GM12878 (cell line): Measurements from ENCODE around the gene AIRE. TPM values are rescaled to one million over a fixed set of nuclear protein-coding genes. Genes with fewer than 3 reads are reported as not detected.

Experiments used
- ATAC-seq: fragments of 200-7000 bp; cut with Tn5 transposase; 3 replicates; pipeline ENCODE4 v1.9.1; 2020; ENCODE audit warnings: mild to moderate bottlenecking, moderate library complexity
- BruUV-seq: library from RNA; stranded (reverse); fragments of 400-500 nt; replicated peaks from 2 replicates; lab custom pipeline; 2021; lab: Mats Ljungman, UMichigan
- CTCF ChIA-PET: fragments of 300-600 bp; sonication (Branson Sonifier 250); formaldehyde crosslinking; extraction: SDS; loops from one replicate; lab custom pipeline; 2021; ENCODE audit warnings: inconsistent platforms; lab: Yijun Ruan, JAX
- POLR2A ChIA-PET: fragments of 350-600 bp; formaldehyde crosslinking; extraction: SDS; loops from one replicate; lab custom pipeline; 2021; ENCODE audit warnings: inconsistent platforms; lab: Charles Lee
- RAD21 ChIA-PET: fragments of 300-600 bp; sonication (Branson Sonifier 250); formaldehyde crosslinking; loops from one replicate; lab custom pipeline; 2023; ENCODE audit warnings: antibody characterized with exemption; ENCODE audit not compliant: unreplicated experiment; lab: Charles Lee
- SMC1A ChIA-PET: fragments of 300-600 bp; sonication (Branson Sonifier 250); formaldehyde crosslinking; loops from one replicate; lab custom pipeline; 2023; ENCODE audit not compliant: unreplicated experiment, uncharacterized antibody; lab: Charles Lee
- DNase-seq: peaks from one replicate; pipeline ENCODE4 v3.0.0-alpha.2; 2011; ENCODE audit warnings: low read depth, low spot score
- FAIRE-seq: peaks from 3 replicates; lab custom pipeline; 2011; peaks lifted over from hg19 to GRCh38; lab: Jason Lieb, UNC
- H2AFZ ChIP-seq: 2 replicates; pipeline ENCODE4 v1.6.0; 2011; ENCODE audit warnings: low read depth, low read length, control low read depth; ENCODE audit not compliant: control insufficient read depth
- H3K27ac ChIP-seq: 2 replicates; pipeline ENCODE4 v1.5.1; 2011; ENCODE audit warnings: control low read depth; ENCODE audit not compliant: control insufficient read depth, insufficient read depth
- H3K27me3 ChIP-seq, 2 experiments: replicated peaks in 1 of 2; 2 replicates each; pipeline versions ENCODE4 v1.6.0 to v1.6.1; 2011; ENCODE audit warnings: low read length in 1 of 2; ENCODE audit not compliant: control insufficient read depth in 2 of 2, insufficient read depth in 2 of 2
- H3K36me3 ChIP-seq, 2 experiments: 2 replicates each; pipeline ENCODE4 v1.5.1; 2011; ENCODE audit warnings: low read length in 1 of 2; ENCODE audit not compliant: control insufficient read depth in 2 of 2, insufficient read depth in 2 of 2
- H3K4me1 ChIP-seq: 2 replicates; pipeline ENCODE4 v1.6.1; 2011; ENCODE audit warnings: mild to moderate bottlenecking, low read length, moderate library complexity, mixed read lengths; ENCODE audit not compliant: control insufficient read depth, insufficient read depth
- H3K4me2 ChIP-seq: 2 replicates; pipeline ENCODE4 v1.6.0; 2011; ENCODE audit warnings: control low read depth; ENCODE audit not compliant: control insufficient read depth, insufficient read depth
- H3K4me3 ChIP-seq: fragments of 200-600 bp; sonication (generic); 2 replicates; pipeline ENCODE4 v1.5.1; 2016
- H3K79me2 ChIP-seq: 2 replicates; pipeline ENCODE4 v1.6.0; 2011; ENCODE audit warnings: low read length; ENCODE audit not compliant: control insufficient read depth, insufficient read depth
- H3K9ac ChIP-seq: 2 replicates; pipeline ENCODE4 v1.8.0; 2011; ENCODE audit warnings: low read length, control low read depth, mixed read lengths; ENCODE audit not compliant: control insufficient read depth, insufficient read depth
- H3K9me3 ChIP-seq: replicated peaks from 3 replicates; pipeline ENCODE4 v1.5.1; 2011; ENCODE audit warnings: mild to moderate bottlenecking, low read length; ENCODE audit not compliant: control insufficient read depth, insufficient read depth
- H4K20me1 ChIP-seq: 2 replicates; pipeline ENCODE4 v1.6.0; 2011; ENCODE audit not compliant: control insufficient read depth, insufficient read depth
- PML ChIP-seq: IDR thresholded peaks from 2 replicates; pipeline ENCODE4 v1.6.1; 2012; ENCODE audit warnings: low read length, inconsistent platforms
- WGBS: methylation state at CpG from one replicate; pipeline ENCODE4 v1.1.6; 2016; ENCODE audit warnings: low lambda C conversion rate; ENCODE audit not compliant: insufficient replicate concordance, insufficient coverage; ENCODE audit errors: missing lambda C conversion rate; 5-methylcytosine and 5-hydroxymethylcytosine counted together
- in situ Hi-C: fragments of 300-500 bp; cut with MboI; formaldehyde crosslinking; loops from 9 replicates; pipeline ENCODE4 v1.14.3; 2018; ENCODE audit warnings: mixed read lengths
- intact Hi-C: fragments of 100-400 bp; cut with micrococcal nuclease; formaldehyde crosslinking; loops from one replicate; pipeline ENCODE4 v1.14.2; 2022; ENCODE audit not compliant: unreplicated experiment
- polyA plus RNA-seq, 11 experiments: library from polyadenylated mRNA; depleted of rRNA in 4 of 11; unstranded in 6 of 11; stranded (reverse) in 5 of 11; fragments of >200 nt; fragmentation: Nextera tagmentation in 4 of 11; fragmentation: Illumina TruSeq in 1 of 11; extraction: Ambion mirVana in 4 of 11; extraction: Trizol in 1 of 11; gene quantifications; 1 replicate in 1 of 11; 2 replicates in 10 of 11; pipeline versions ENCODE4 v1.2.1 to v1.2.3, GENCODE V29; 2011 to 2016; ENCODE audit warnings: inconsistent platforms in 2 of 11, missing spikeins in 2 of 11, low read depth in 1 of 11
- total RNA-seq, 4 experiments: library from RNA; depleted of rRNA in 3 of 4; stranded (reverse); fragments of >200 nt in 3 of 4; fragmentation: Illumina TruSeq in 1 of 4; extraction: Trizol in 1 of 4; gene quantifications; 2 replicates each; pipeline versions ENCODE4 v1.2.1 to v1.2.3, GENCODE V29; 2013 to 2021
- TF ChIP-seq, protein P1 (sequence below): fragments of 450-650 bp; IDR thresholded peaks from 2 replicates; pipeline ENCODE4 v1.6.1; 2016; ENCODE audit warnings: mild to moderate bottlenecking, moderate library complexity, borderline replicate concordance

The AIRE gene
- total and polyA plus RNA-seq, 10 of the 15 experiments (the other 5 are each of a cell fraction or from before 2014, with no cell fraction given): 0.05 to 0.10 TPM; not detected in 8

DNA sequence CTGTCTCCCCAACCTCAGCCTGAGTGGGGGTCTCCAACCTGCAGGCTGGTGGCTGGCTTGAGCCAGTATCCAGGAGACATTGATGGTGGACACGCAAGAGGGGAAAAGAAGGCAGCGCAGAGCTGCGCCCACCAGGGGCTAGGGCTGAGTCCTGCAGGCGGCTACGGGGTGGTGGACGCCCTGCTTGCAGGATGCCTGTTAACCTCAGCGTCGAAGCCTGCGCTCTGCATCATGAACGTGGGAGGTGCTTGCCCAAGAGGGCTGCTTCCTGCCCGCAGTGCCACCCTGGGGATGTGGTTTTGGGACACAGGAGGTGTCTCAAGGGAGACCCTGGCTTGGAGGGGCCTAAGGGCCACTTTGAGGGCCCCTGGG, 41.9 kb downstream of the AIRE start:
- no peaks in the 10 kb centered on the region for H3K79me2 ChIP-seq
- no peak overlapping the region for H3K4me2 ChIP-seq
- H4K20me1 ChIP-seq: no peaks in the 10 kb centered on the region
- in situ Hi-C loops: no loop called here
- SMC1A ChIA-PET: no interaction called here
- no peaks in the 10 kb centered on the region for H3K27me3 ChIP-seq
- CTCF ChIA-PET: no interaction called here
- DNase-seq (no peak), FAIRE-seq (no peak), ATAC-seq (no peak)
- BruUV-seq: no TSS peak
- H3K36me3 ChIP-seq: peaks cover 2 to 12% of the 10 kb centered on the region in 2 experiments; a peak in 3 of 4 replicates
- POLR2A ChIA-PET: no interaction called here
- 67% methylated on average over 10 of the region's 11 CpGs for WGBS
- H3K9me3 ChIP-seq: no peaks in the 10 kb centered on the region
- RAD21 ChIA-PET: no interaction called here
- no peak overlapping the region for H3K4me3 ChIP-seq
- H2AFZ ChIP-seq: no peak overlapping the region
- H3K4me1 ChIP-seq: no peaks in the 10 kb centered on the region
- intact Hi-C loops: no loop called here
- H3K27ac ChIP-seq: no peak overlapping the region
- TF ChIP-seq, protein P1, sequence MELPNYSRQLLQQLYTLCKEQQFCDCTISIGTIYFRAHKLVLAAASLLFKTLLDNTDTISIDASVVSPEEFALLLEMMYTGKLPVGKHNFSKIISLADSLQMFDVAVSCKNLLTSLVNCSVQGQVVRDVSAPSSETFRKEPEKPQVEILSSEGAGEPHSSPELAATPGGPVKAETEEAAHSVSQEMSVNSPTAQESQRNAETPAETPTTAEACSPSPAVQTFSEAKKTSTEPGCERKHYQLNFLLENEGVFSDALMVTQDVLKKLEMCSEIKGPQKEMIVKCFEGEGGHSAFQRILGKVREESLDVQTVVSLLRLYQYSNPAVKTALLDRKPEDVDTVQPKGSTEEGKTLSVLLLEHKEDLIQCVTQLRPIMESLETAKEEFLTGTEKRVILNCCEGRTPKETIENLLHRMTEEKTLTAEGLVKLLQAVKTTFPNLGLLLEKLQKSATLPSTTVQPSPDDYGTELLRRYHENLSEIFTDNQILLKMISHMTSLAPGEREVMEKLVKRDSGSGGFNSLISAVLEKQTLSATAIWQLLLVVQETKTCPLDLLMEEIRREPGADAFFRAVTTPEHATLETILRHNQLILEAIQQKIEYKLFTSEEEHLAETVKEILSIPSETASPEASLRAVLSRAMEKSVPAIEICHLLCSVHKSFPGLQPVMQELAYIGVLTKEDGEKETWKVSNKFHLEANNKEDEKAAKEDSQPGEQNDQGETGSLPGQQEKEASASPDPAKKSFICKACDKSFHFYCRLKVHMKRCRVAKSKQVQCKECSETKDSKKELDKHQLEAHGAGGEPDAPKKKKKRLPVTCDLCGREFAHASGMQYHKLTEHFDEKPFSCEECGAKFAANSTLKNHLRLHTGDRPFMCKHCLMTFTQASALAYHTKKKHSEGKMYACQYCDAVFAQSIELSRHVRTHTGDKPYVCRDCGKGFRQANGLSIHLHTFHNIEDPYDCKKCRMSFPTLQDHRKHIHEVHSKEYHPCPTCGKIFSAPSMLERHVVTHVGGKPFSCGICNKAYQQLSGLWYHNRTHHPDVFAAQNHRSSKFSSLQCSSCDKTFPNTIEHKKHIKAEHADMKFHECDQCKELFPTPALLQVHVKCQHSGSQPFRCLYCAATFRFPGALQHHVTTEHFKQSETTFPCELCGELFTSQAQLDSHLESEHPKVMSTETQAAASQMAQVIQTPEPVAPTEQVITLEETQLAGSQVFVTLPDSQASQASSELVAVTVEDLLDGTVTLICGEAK: no peak
- 0 out of 2 replicates have a peak, but pooled peaks have one; percentile 32 for TF ChIP-seq PML
- no peak overlapping the region for H3K9ac ChIP-seq
